Esophagus squamous epithelium (tissue), 5 donors: ENCODE data around the gene TPD52L2. TPM values are rescaled to one million over a fixed set of nuclear protein-coding genes. Genes with fewer than 3 reads are reported as not detected.
"Not testable (repeated sequence)": the region's sequence is repeated elsewhere in the genome, so short reads cannot be mapped to it uniquely, and the experiment has no call there.

Source experiments
- DNase-seq: peaks from one replicate; lab custom pipeline; 2025; lab: John Stamatoyannopoulos, UW
- H3K27ac ChIP-seq, 4 donors: fragments of 200-600 bp; sonication (generic); one replicate each; pipeline ENCODE4 v1.5.1; 2016 to 2019; ENCODE audit warnings: mild to moderate bottlenecking in 1 of 4
- H3K27me3 ChIP-seq, 4 donors: fragments of 200-600 bp; sonication (generic); 1 replicate in 3 of 4; 2 replicates in 1 of 4; pipeline versions ENCODE4 v1.5.1 to v1.6.0; 2017 to 2021; ENCODE audit warnings: antibody characterized with exemption in 1 of 4
- H3K36me3 ChIP-seq, 3 donors: fragments of 200-600 bp; sonication (generic); one replicate each; pipeline ENCODE4 v1.5.1; 2016 to 2019
- H3K4me1 ChIP-seq, 3 donors: fragments of 200-600 bp; sonication (generic); one replicate each; pipeline ENCODE4 v1.5.1; 2017 to 2019
- H3K4me3 ChIP-seq, 4 donors: fragments of 200-600 bp; sonication (generic); 1 replicate in 3 of 4; 2 replicates in 1 of 4; pipeline ENCODE4 v1.5.1; 2016 to 2019; ENCODE audit warnings: mild to moderate bottlenecking in 2 of 4, moderate library complexity in 1 of 4
- H3K9me3 ChIP-seq, 3 donors: fragments of 200-600 bp; sonication (generic); one replicate each; pipeline ENCODE4 v1.5.1; 2016 to 2019
- POLR2A ChIP-seq, 4 donors: fragments of 450-650 bp; IDR thresholded peaks; one replicate each; pipeline ENCODE4 v1.6.1; 2017; ENCODE audit warnings: antibody characterized with exemption in 4 of 4, mild to moderate bottlenecking in 4 of 4, moderate library complexity in 3 of 4
- WGBS, 2 donors: methylation state at CpG; one replicate each; pipeline ENCODE4 v1.1.5; 2018; 5-methylcytosine and 5-hydroxymethylcytosine counted together
- intact Hi-C: fragments of 100-400 bp; cut with DNase I; formaldehyde crosslinking; loops from one replicate; pipeline ENCODE4 v1.15.0; 2022
- total RNA-seq, 4 donors: library from RNA; depleted of rRNA; stranded (reverse); fragments of >200 nt; gene quantifications; one replicate each; pipeline ENCODE4 v1.1.0, GENCODE V29; 2016
- TF ChIP-seq, protein P1 (sequence below), 6 experiments: fragments of 450-650 bp in 4 of 6; fragments of 200-600 bp in 2 of 6; sonication (generic) in 2 of 6; IDR thresholded peaks; one replicate each; pipeline ENCODE4 v1.5.1; 2016 to 2019; ENCODE audit warnings: antibody characterized with exemption in 6 of 6, mild to moderate bottlenecking in 4 of 6, moderate library complexity in 4 of 6
- donor health status: DM: yes; HTN: yes; CAD: no.

Gene TPD52L2
- total RNA-seq, 4 donors from 2014 or later: 97.1 to 124 (median 116) TPM

DNA sequence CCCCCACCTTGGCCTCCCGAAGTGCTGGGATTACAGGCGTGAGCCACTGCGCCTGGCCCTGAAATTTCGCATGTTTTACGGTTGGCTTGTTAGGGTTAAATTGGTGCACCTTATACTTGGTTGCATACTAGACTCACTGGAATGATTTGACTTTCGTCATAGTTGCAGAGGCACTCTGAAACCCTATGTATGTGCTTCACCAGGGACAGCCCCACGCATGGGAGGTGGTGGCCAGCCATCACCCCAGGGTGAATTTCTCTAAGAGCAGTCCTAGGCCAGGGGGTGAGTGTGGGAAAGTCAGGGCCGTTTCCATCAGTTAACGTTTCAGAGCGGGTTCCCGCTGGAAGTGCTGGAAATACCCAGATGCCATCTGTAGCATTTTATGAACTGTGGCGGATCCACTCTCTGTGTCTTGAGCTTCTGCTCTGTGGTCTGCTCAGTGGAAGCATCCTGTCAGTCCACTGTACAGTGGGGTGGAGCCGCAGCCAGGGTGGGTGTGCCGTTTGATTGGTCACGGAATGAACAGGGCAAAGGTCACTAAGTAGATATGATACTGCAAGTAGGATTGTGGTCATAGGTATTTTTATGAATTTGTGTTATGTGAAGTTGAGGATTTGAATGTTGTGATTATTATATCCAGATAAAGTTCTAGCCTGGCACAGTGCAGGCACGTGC lies 43.1 kb downstream of the TPD52L2 start:
- no peaks in the 10 kb centered on the region for H3K9me3 ChIP-seq

GRCh38 chr20:63911176-63911575 lies 46.1 kb downstream of the TPD52L2 start:
- Histone ChIP-seq H3K27ac (peak overlapping the region; percentile 81 to 93 (median 86)), H3K9me3 (no peaks in the 10 kb centered on the region), H3K27me3 (no peaks in the 10 kb centered on the region), H3K36me3 (peaks cover 0 to 30% (median 0%) of the 10 kb centered on the region in 3 donors), H3K4me3 (no peak overlapping the region), H3K4me1 (peaks cover 16 to 74% (median 19%) of the 10 kb centered on the region in 3 donors)
- DNase-seq: no peak
- WGBS, 2 donors: 20 to 32% methylated on average over 10 to 12 of the region's 12 CpGs
- intact Hi-C loops: no loop called here
- peak in 2 of 4 donors; percentile 21 to 23 for TF ChIP-seq POLR2A (IDR thresholded peaks at IDR 0.05)
- TF ChIP-seq, protein P1, sequence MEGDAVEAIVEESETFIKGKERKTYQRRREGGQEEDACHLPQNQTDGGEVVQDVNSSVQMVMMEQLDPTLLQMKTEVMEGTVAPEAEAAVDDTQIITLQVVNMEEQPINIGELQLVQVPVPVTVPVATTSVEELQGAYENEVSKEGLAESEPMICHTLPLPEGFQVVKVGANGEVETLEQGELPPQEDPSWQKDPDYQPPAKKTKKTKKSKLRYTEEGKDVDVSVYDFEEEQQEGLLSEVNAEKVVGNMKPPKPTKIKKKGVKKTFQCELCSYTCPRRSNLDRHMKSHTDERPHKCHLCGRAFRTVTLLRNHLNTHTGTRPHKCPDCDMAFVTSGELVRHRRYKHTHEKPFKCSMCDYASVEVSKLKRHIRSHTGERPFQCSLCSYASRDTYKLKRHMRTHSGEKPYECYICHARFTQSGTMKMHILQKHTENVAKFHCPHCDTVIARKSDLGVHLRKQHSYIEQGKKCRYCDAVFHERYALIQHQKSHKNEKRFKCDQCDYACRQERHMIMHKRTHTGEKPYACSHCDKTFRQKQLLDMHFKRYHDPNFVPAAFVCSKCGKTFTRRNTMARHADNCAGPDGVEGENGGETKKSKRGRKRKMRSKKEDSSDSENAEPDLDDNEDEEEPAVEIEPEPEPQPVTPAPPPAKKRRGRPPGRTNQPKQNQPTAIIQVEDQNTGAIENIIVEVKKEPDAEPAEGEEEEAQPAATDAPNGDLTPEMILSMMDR (IDR thresholded peaks at IDR 0.05): no peak

More for the DNA sequence above, 43.1 kb downstream of the TPD52L2 start:
- H3K36me3 ChIP-seq: peaks cover 0 to 25% (median 0%) of the 10 kb centered on the region in 3 donors
- 54 to 74% methylated on average over 10 to 12 of the region's 16 CpGs for WGBS, 2 donors
- no peak overlapping the region for H3K4me3 ChIP-seq
- intact Hi-C loops: no loop called here
- peak overlapping the region in 2 of 4 donors; percentile 25 to 48 for H3K27ac ChIP-seq
- no peaks in the 10 kb centered on the region for H3K27me3 ChIP-seq
- peaks cover 16 to 82% (median 19%) of the 10 kb centered on the region in 3 donors for H3K4me1 ChIP-seq
- DNase-seq: no peak
- TF ChIP-seq, protein P1 (IDR thresholded peaks at IDR 0.05): no peak
- no peak for TF ChIP-seq POLR2A (IDR thresholded peaks at IDR 0.05)

DNA sequence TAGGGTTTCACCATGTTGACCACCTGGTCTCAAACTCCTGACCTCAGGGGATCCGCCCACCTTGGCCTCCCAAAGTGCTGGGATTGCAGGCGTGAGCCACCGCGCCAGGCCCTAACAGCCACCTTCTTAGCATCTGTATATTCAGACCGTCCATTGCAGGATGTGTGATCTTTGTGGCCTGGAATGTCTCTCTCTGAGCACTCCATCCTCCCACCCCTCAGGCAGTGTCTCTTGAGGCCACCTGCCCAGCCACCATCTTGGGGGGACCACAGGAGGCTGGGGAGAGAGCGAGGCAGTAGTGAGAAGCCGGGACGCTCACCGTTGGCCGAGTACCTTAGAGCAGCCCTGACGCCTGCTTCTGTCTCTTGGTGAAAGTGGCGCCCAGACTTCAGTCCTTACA lies 48.7 kb downstream of the TPD52L2 start:
- WGBS, 2 donors: 95 to 99% methylated on average over 6 to 11 of the region's 12 CpGs
- intact Hi-C loops: no loop called here
- no peak for DNase-seq
- TF ChIP-seq, protein P1 (IDR thresholded peaks at IDR 0.05): no peak
- TF ChIP-seq POLR2A (IDR thresholded peaks at IDR 0.05): no peak
- Histone ChIP-seq H3K27ac (peak overlapping the region in 3 of 4 donors; percentile 81 to 93 (median 89)), H3K4me1 (peaks cover 16 to 53% (median 19%) of the 10 kb centered on the region in 3 donors), H3K4me3 (no peak overlapping the region), H3K9me3 (no peaks in the 10 kb centered on the region), H3K36me3 (peaks cover 0 to 41% (median 5%) of the 10 kb centered on the region in 3 donors), H3K27me3 (no peaks in the 10 kb centered on the region)

GRCh38 chr20:63915471-63915870 lies 50.4 kb downstream of the TPD52L2 start:
- peaks cover 2 to 57% (median 5%) of the 10 kb centered on the region in 3 donors for H3K36me3 ChIP-seq
- TF ChIP-seq POLR2A (IDR thresholded peaks at IDR 0.05): no peak
- TF ChIP-seq, protein P1 (IDR thresholded peaks at IDR 0.05): no peak
- no peaks in the 10 kb centered on the region for H3K27me3 ChIP-seq
- no peak overlapping the region for H3K27ac ChIP-seq
- no peak overlapping the region for H3K4me3 ChIP-seq
- peaks cover 5 to 36% (median 13%) of the 10 kb centered on the region in 3 donors for H3K4me1 ChIP-seq
- intact Hi-C loops: no loop called here
- no peak for DNase-seq
- H3K9me3 ChIP-seq: no peaks in the 10 kb centered on the region
- WGBS, 2 donors: 88 to 91% methylated on average over 5 to 6 of the region's 6 CpGs

GRCh38 chr20:63916371-63916939 lies 51.4 kb downstream of the TPD52L2 start:
- H3K27ac ChIP-seq, H3K9me3 ChIP-seq, H3K27me3 ChIP-seq, DNase-seq, H3K4me3 ChIP-seq, intact Hi-C loops: not testable (repeated sequence)
- Histone ChIP-seq H3K4me1 (peaks cover 5 to 26% (median 11%) of the 10 kb centered on the region in 3 donors), H3K36me3 (peaks cover 2 to 67% (median 5%) of the 10 kb centered on the region in 3 donors)
- 96% methylated on average over 8 of the region's 8 CpGs for WGBS, 2 donors
